Metanephros (tissue), 1 donor: Measurements from ENCODE around the gene ZNF22. TPM values are rescaled to one million over a fixed set of nuclear protein-coding genes. Genes with fewer than 3 reads are reported as not detected.

Experiments
- total RNA-seq: library from RNA; depleted of rRNA; stranded (reverse); fragments of >200 nt; gene quantifications from one replicate; pipeline ENCODE4 v1.2.3, GENCODE V29; 2014

The ZNF22 gene
- 41.2 TPM for total RNA-seq

GRCh38 chr10:45000752-45001380, at the start of gene ZNF22:
Gene ZNF22 (plus strand): TSS chr10:45000923. CDS start chr10:45003369, 2,446 bp downstream.

GRCh38 chr10:44959247-44960087, 41.3 kb upstream of the ZNF22 start, which contains the start of gene RASSF4:
Gene RASSF4 (plus strand): TSS chr10:44959802. CDS start chr10:44970203, 10,401 bp downstream.

GRCh38 chr10:44978570-44979280, 22.0 kb upstream of the ZNF22 start, which contains the start of gene DEPP1:
Gene DEPP1 (minus strand): TSS chr10:44978809. CDS start chr10:44978030, 779 bp downstream.

Other genes with a start within 250 kb of the ZNF22 start
- gene TMEM72, start 89.6 kb upstream of the ZNF22 start, total RNA-seq: 87.1 TPM
- gene RASSF4, start 41.1 kb upstream of the ZNF22 start, total RNA-seq: 24.1 TPM
- gene DEPP1, start 22.1 kb upstream of the ZNF22 start, total RNA-seq: 40.5 TPM